ENCODE measurements around the gene EXOSC9.
"Not testable (repeated sequence)": the region's sequence is repeated elsewhere in the genome, so short reads cannot be mapped to it uniquely, and the experiment has no call there.

EXOSC9 gene, protein sequence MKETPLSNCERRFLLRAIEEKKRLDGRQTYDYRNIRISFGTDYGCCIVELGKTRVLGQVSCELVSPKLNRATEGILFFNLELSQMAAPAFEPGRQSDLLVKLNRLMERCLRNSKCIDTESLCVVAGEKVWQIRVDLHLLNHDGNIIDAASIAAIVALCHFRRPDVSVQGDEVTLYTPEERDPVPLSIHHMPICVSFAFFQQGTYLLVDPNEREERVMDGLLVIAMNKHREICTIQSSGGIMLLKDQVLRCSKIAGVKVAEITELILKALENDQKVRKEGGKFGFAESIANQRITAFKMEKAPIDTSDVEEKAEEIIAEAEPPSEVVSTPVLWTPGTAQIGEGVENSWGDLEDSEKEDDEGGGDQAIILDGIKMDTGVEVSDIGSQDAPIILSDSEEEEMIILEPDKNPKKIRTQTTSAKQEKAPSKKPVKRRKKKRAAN

GRCh38 chr4:121800961-121801714, at the start of gene EXOSC9:
Gene EXOSC9, plus strand, starts transcription at chr4:121801323. Its CDS starts 102 bp downstream, at chr4:121801425.
- DNase-seq (ENCODE audit: low read depth): peak; percentile 93
- TF ChIP-seq MAX (IDR thresholded peaks at IDR 0.05; ENCODE audit: low read depth, low read length): peak; percentile 65
- TF ChIP-seq, protein P1, sequence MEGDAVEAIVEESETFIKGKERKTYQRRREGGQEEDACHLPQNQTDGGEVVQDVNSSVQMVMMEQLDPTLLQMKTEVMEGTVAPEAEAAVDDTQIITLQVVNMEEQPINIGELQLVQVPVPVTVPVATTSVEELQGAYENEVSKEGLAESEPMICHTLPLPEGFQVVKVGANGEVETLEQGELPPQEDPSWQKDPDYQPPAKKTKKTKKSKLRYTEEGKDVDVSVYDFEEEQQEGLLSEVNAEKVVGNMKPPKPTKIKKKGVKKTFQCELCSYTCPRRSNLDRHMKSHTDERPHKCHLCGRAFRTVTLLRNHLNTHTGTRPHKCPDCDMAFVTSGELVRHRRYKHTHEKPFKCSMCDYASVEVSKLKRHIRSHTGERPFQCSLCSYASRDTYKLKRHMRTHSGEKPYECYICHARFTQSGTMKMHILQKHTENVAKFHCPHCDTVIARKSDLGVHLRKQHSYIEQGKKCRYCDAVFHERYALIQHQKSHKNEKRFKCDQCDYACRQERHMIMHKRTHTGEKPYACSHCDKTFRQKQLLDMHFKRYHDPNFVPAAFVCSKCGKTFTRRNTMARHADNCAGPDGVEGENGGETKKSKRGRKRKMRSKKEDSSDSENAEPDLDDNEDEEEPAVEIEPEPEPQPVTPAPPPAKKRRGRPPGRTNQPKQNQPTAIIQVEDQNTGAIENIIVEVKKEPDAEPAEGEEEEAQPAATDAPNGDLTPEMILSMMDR (IDR thresholded peaks at IDR 0.05; ENCODE audit: low read depth, low read length): no peak
- TF ChIP-seq MYC (IDR thresholded peaks at IDR 0.05; ENCODE audit: low read depth, low read length): peak; percentile 44; the same call in 1 of the 2 replicates
- TF ChIP-seq POLR2A (IDR thresholded peaks at IDR 0.05; ENCODE audit: extremely low read depth, insufficient read length): peak; percentile 82
- peak within 1 kb of the TSS; percentile 97 for H3K4me3 ChIP-seq (ENCODE audit: low read depth, low read length)

GRCh38 chr4:121752142-121752541, 49.0 kb upstream of the EXOSC9 start:
- DNase-seq (ENCODE audit: low read depth); H3K4me3 ChIP-seq (ENCODE audit: low read depth, low read length): not testable (repeated sequence)

DNA sequence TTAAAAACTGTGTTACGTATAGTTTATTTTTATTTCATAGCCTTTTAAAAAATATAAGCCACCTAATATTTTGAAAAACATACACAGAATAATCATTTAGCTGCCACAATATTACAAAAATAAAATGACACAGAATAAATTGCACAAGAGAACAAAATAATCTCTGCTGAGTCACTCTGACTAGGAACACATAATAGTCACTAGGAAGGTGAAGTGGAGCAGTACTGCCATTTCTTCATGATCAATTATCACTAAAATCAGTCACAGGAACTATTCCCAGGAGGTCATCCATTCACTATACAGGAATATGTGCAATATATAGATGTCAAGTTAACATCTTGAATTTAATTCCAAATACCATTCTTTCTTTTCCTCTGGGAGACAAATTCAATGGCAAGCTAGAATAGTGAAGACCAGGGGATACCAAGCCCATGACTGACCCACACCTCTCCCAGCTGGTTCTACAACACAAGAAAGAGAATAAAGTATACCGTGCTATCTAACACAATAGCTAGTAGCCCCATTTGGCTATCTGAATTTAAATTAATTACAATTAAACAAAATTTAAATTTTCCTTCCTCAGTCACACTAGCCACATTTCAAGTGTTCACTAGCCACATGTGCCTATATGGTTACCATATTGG, 42.1 kb upstream of the EXOSC9 start:
- no peak for TF ChIP-seq MAX (IDR thresholded peaks at IDR 0.05; ENCODE audit: low read depth, low read length)
- no peak for TF ChIP-seq POLR2A (IDR thresholded peaks at IDR 0.05; ENCODE audit: extremely low read depth, insufficient read length)
- TF ChIP-seq, protein P1 (IDR thresholded peaks at IDR 0.05; ENCODE audit: low read depth, low read length): no peak
- no peak for TF ChIP-seq MYC (IDR thresholded peaks at IDR 0.05; ENCODE audit: low read depth, low read length)
- H3K4me3 ChIP-seq (ENCODE audit: low read depth, low read length): no peak overlapping the region
- no peak for DNase-seq (ENCODE audit: low read depth)

DNA sequence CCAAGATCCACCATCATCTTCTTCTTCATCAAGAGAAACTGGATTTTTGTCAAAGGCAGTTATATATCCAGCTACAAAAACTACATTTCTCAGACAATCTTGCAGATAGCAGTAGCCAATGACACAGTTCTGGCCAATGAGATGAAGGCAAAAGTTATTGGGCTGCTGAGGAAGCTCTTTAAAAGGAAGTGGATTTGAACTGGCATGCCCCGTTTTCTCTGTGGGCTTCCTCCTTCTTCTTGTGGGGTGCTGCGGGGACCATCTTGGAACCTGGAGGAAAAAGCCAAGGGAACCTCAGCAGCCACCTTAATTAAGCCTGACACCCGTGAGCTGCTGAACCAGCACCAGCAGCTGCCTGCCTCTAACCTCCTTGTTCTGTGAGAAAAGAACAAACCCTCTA, 40.9 kb upstream of the EXOSC9 start:
- H3K4me3 ChIP-seq (ENCODE audit: low read depth, low read length): no peak overlapping the region
- no peak for TF ChIP-seq MYC (IDR thresholded peaks at IDR 0.05; ENCODE audit: low read depth, low read length)
- TF ChIP-seq, protein P1 (IDR thresholded peaks at IDR 0.05; ENCODE audit: low read depth, low read length): no peak
- no peak for TF ChIP-seq MAX (IDR thresholded peaks at IDR 0.05; ENCODE audit: low read depth, low read length)
- TF ChIP-seq POLR2A (IDR thresholded peaks at IDR 0.05; ENCODE audit: extremely low read depth, insufficient read length): no peak
- DNase-seq (ENCODE audit: low read depth): no peak

DNA sequence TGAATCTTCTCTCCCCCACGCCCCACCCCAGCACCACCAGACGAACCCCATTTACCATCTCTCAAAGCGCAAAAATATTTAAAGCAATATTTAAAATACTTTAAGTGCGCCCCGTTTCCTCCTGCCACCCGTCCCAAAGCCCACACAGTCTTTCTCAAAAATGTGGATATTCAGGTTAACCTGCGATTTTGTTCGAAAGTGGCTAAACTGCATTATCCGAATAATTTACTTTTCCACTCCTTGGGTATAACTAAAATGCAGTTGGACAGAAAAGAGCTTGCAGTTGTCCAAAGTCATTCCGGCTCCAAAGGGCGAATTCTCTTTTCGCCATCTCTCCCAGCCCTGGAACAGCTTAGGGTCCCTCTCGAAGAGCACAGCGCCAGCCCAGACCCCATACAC, 36.8 kb upstream of the EXOSC9 start:
- DNase-seq (ENCODE audit: low read depth): no peak
- TF ChIP-seq POLR2A (IDR thresholded peaks at IDR 0.05; ENCODE audit: extremely low read depth, insufficient read length) (no peak), MYC (IDR thresholded peaks at IDR 0.05; ENCODE audit: low read depth, low read length) (no peak), MAX (IDR thresholded peaks at IDR 0.05; ENCODE audit: low read depth, low read length) (no peak)
- TF ChIP-seq, protein P1 (IDR thresholded peaks at IDR 0.05; ENCODE audit: low read depth, low read length): no peak
- H3K4me3 ChIP-seq (ENCODE audit: low read depth, low read length): no peak overlapping the region

All from NB4 (cell line).